Kidney (tissue), 14 donors: ENCODE measurements around the gene SNRPA1. TPM values are rescaled to one million over a fixed set of nuclear protein-coding genes. Genes with fewer than 3 reads are reported as not detected.

Experiments
- DNase-seq, 5 donors: peaks; one replicate each; pipeline ENCODE4 v3.0.0-alpha.2; 2013 to 2020
- FAIRE-seq: peaks from 2 replicates; lab custom pipeline; 2012; peaks lifted over from hg19 to GRCh38; lab: Jason Lieb, UNC
- H3K27ac ChIP-seq, 2 donors: one replicate each; pipeline ENCODE4 v1.7.0; 2013; ENCODE audit warnings: low read depth in 2 of 2, low read length in 2 of 2, inconsistent platforms in 1 of 2
- H3K27me3 ChIP-seq: one replicate; pipeline ENCODE4 v1.7.1; 2013; ENCODE audit warnings: low read length, inconsistent platforms; ENCODE audit not compliant: control insufficient read depth, insufficient read depth
- H3K36me3 ChIP-seq, 3 donors: one replicate each; pipeline versions ENCODE4 v1.7.0 to v1.7.1; 2013; ENCODE audit warnings: low read length in 3 of 3, control low read depth in 1 of 3, inconsistent platforms in 1 of 3; ENCODE audit not compliant: insufficient read depth in 3 of 3, control insufficient read depth in 2 of 3
- H3K4me1 ChIP-seq, 3 donors: one replicate each; pipeline versions ENCODE4 v1.7.0 to v1.7.1; 2013; ENCODE audit warnings: low read length in 3 of 3, inconsistent platforms in 1 of 3, low read depth in 1 of 3; ENCODE audit not compliant: control insufficient read depth in 2 of 3, insufficient read depth in 2 of 3
- H3K4me3 ChIP-seq, 3 donors: one replicate each; pipeline versions ENCODE4 v1.7.0 to v1.8.1; 2013; ENCODE audit warnings: low read length in 3 of 3, control low read depth in 1 of 3, inconsistent platforms in 1 of 3
- H3K9ac ChIP-seq, 3 donors: one replicate each; pipeline versions ENCODE4 v1.7.0 to v1.7.1; 2013; ENCODE audit warnings: low read length in 3 of 3, control low read depth in 1 of 3, inconsistent platforms in 1 of 3
- H3K9me3 ChIP-seq, 3 donors: one replicate each; pipeline versions ENCODE4 v1.7.0 to v1.7.1; 2013; ENCODE audit warnings: low read length in 3 of 3, control low read depth in 1 of 3, inconsistent platforms in 1 of 3; ENCODE audit not compliant: control insufficient read depth in 2 of 3, insufficient read depth in 1 of 3
- CTCF ChIP-seq: IDR thresholded peaks from 3 replicates; pipeline ENCODE4 v1.5.1; 2012; ENCODE audit warnings: mild to moderate bottlenecking, moderate library complexity, borderline replicate concordance; ENCODE audit not compliant: insufficient read depth; ENCODE audit errors: extremely low read depth
- intact Hi-C: fragments of 100-400 bp; cut with DNase I; formaldehyde crosslinking; loops from one replicate; pipeline ENCODE4 v1.11.1; 2022
- polyA plus RNA-seq: library from polyadenylated mRNA; stranded (reverse); fragments of 350-450 nt; fragmentation: Illumina TruSeq; extraction: RNeasy Lipid Tissue Mini Kit (QIAGEN cat#74804); gene quantifications from one replicate; pipeline ENCODE4 v1.2.3, GENCODE V29; 2014; ENCODE audit warnings: low read depth, low replicate concordance; ENCODE audit not compliant: insufficient read depth
- total RNA-seq: library from RNA; stranded (reverse); fragmentation: NEBNext Ultra II Directional; extraction: Animal tissue kit (Norgen Biotek cat#: 25700); gene quantifications from one replicate; pipeline ENCODE4 v1.2.1, GENCODE V29; 2021
- donor health status: control.
- donor health status: control.
- donor health status: control.
- donor health status: control.
- donor health status: control.
- donor health status: DM: yes; HTN: yes; CAD: no.
- donor health status: Normal renal cell carcinoma (clear cell type).

The SNRPA1 gene
- total and polyA plus RNA-seq, 2 donors from 2014 or later = 40.0 to 44.9 TPM

GRCh38 chr15:101262551-101262950 lies 32.5 kb downstream of the SNRPA1 start:
- intact Hi-C loops = no loop called here
- DNase-seq = no peak
- FAIRE-seq = no peak

GRCh38 chr15:101258238-101259144 lies 36.6 kb downstream of the SNRPA1 start:
- peak; percentile 89 for TF ChIP-seq CTCF
- no peaks in the 10 kb centered on the region for H3K36me3 ChIP-seq
- FAIRE-seq (peak; percentile 90), DNase-seq (peak in 4 of 5 donors; percentile 73 to 90 (median 81))
- H3K9me3 ChIP-seq = no peaks in the 10 kb centered on the region
- intact Hi-C loops = loop anchor here (5.0 kb wide), 2 partner anchors 171 to 246 kb away; no protein-coding TSS in a partner anchor
- no peak overlapping the region for H3K4me3 ChIP-seq
- H3K27me3 ChIP-seq = no peaks in the 10 kb centered on the region
- H3K9ac ChIP-seq = no peak overlapping the region
- H3K4me1 ChIP-seq = peaks cover 0 to 7% (median 4%) of the 10 kb centered on the region in 3 donors
- no peak overlapping the region for H3K27ac ChIP-seq

More at GRCh38 chr15:101262551-101262950, 32.5 kb downstream of the SNRPA1 start:
- Histone ChIP-seq H3K4me3 (no peak overlapping the region), H3K9ac (no peak overlapping the region), H3K4me1 (peaks cover 0 to 7% (median 4%) of the 10 kb centered on the region in 3 donors), H3K9me3 (no peaks in the 10 kb centered on the region), H3K36me3 (no peaks in the 10 kb centered on the region), H3K27me3 (no peaks in the 10 kb centered on the region), H3K27ac (no peak overlapping the region)
- no peak for TF ChIP-seq CTCF

- FAIRE-seq (no peak), DNase-seq (no peak)
- Histone ChIP-seq H3K9ac (no peak overlapping the region), H3K27ac (no peak overlapping the region), H3K27me3 (no peaks in the 10 kb centered on the region), H3K36me3 (no peaks in the 10 kb centered on the region), H3K4me1 (peaks cover 0 to 11% (median 7%) of the 10 kb centered on the region in 3 donors), H3K9me3 (no peaks in the 10 kb centered on the region), H3K4me3 (no peak overlapping the region)
- TF ChIP-seq CTCF = no peak
- intact Hi-C loops = loop anchor here (5.0 kb wide), 2 partner anchors 169 to 244 kb away; no protein-coding TSS in a partner anchor
Observed at GRCh38 chr15:101256757-101257156, 38.3 kb downstream of the SNRPA1 start.
